K562 (cell line): ENCODE data around the gene UCHL5. TPM values are rescaled to one million over a fixed set of nuclear protein-coding genes. Genes with fewer than 3 reads are reported as not detected.

Experiments
- CHD4 ChIP-seq: fragments of 200-600 bp; sonication (generic); IDR thresholded peaks from 3 replicates; pipeline ENCODE4 v1.6.1; 2012; ENCODE audit warnings: low read depth, mild to moderate bottlenecking, mixed read lengths, low read length, inconsistent platforms; ENCODE audit not compliant: insufficient read depth, insufficient replicate concordance, poor library complexity, severe bottlenecking
- KLF1 ChIP-seq: fragments of 450-650 bp; IDR thresholded peaks from 2 replicates; pipeline ENCODE4 v1.6.1; 2016; ENCODE audit warnings: missing genetic modification characterization, missing compliant biosample characterization
- POLR2A ChIP-seq: fragments of 450-650 bp; conservative IDR thresholded peaks from 2 replicates; pipeline ENCODE4 v1.6.1; 2016
- POLR2H ChIP-seq: IDR thresholded peaks from 2 replicates; pipeline ENCODE4 v1.6.1; 2016; ENCODE audit warnings: missing genetic modification characterization, low read depth, mild to moderate bottlenecking, control low read depth, missing compliant biosample characterization, moderate library complexity
- RFX5 ChIP-seq: IDR thresholded peaks from 2 replicates; pipeline ENCODE4 v1.6.1; 2011; ENCODE audit warnings: low read depth, mild to moderate bottlenecking, improper control_type of control experiment, low read length
- SOX6 ChIP-seq: fragments of 450-650 bp; IDR thresholded peaks from 2 replicates; pipeline ENCODE4 v1.6.1; 2014; ENCODE audit warnings: mild to moderate bottlenecking
- TAF9B ChIP-seq: fragments of 450-650 bp; IDR thresholded peaks from 2 replicates; pipeline ENCODE4 v1.6.1; 2018; ENCODE audit warnings: mild to moderate bottlenecking; ENCODE audit not compliant: partially characterized antibody
- TBL1XR1 ChIP-seq, 2 experiments: IDR thresholded peaks; 2 replicates each; pipeline ENCODE4 v1.6.1; 2012; ENCODE audit warnings: improper control_type of control experiment in 2 of 2, low read length in 2 of 2, mild to moderate bottlenecking in 1 of 2
- ZNF561 ChIP-seq: fragments of 450-650 bp; formaldehyde crosslinking; conservative IDR thresholded peaks from 2 replicates; pipeline ENCODE4 v1.4.0; 2020; ENCODE audit warnings: mild to moderate bottlenecking, moderate library complexity
- ZNF668 ChIP-seq: fragments of 250-450 bp; sonication (Bioruptor Pico); IDR thresholded peaks from 2 replicates; pipeline ENCODE4 v1.8.0; 2022; ENCODE audit warnings: mild to moderate bottlenecking, inconsistent platforms
- polyA plus RNA-seq, 8 experiments: library from polyadenylated mRNA; depleted of rRNA in 4 of 8; stranded (reverse) in 5 of 8; unstranded in 3 of 8; fragments of >200 nt; fragmentation: Nextera tagmentation in 2 of 8; fragmentation: Illumina TruSeq in 1 of 8; extraction: Ambion mirVana in 2 of 8; extraction: Trizol in 1 of 8; gene quantifications; 2 replicates each; pipeline versions ENCODE4 v1.2.1 to v1.2.3, GENCODE V29; 2011 to 2014; ENCODE audit warnings: inconsistent platforms in 1 of 8, missing spikeins in 1 of 8
- total RNA-seq, 7 experiments: library from RNA; depleted of rRNA in 6 of 7; stranded (reverse); fragments of >200 nt in 6 of 7; fragmentation: Illumina TruSeq in 2 of 7; extraction: Trizol in 2 of 7; gene quantifications; 2 replicates each; pipeline versions ENCODE4 v1.2.1 to v1.2.3, GENCODE V29; 2011 to 2021; ENCODE audit warnings: low replicate concordance in 1 of 7
- TF ChIP-seq, protein P1 (sequence below), 2 experiments: IDR thresholded peaks in 1 of 2; conservative IDR thresholded peaks in 1 of 2; 2 replicates each; pipeline ENCODE4 v1.6.1; 2016; ENCODE audit warnings: low read depth in 2 of 2, mild to moderate bottlenecking in 1 of 2, missing compliant biosample characterization in 1 of 2, missing genetic modification characterization in 1 of 2, moderate library complexity in 1 of 2
- TF ChIP-seq, protein P2 (sequence below): sonication (generic); formaldehyde crosslinking; IDR thresholded peaks from 2 replicates; pipeline ENCODE4 v1.8.0; 2022; ENCODE audit warnings: mild to moderate bottlenecking, missing genetic modification reagents
- TF ChIP-seq, protein P3 (sequence below): sonication (generic); formaldehyde crosslinking; IDR thresholded peaks from 2 replicates; pipeline ENCODE4 v1.5.0; 2020; ENCODE audit warnings: missing genetic modification reagents
- TF ChIP-seq, protein P4 (sequence below): fragments of 450-650 bp; IDR thresholded peaks from 2 replicates; pipeline ENCODE4 v1.6.1; 2018; ENCODE audit not compliant: partially characterized antibody
- TF ChIP-seq, protein P5 (sequence below): fragments of 250-450 bp; sonication (Bioruptor Pico); IDR thresholded peaks from 2 replicates; pipeline ENCODE4 v1.5.0; 2021

UCHL5 gene
- total and polyA plus RNA-seq, 9 of the 15 experiments (the other 6 are each of a cell fraction or from before 2014, with no cell fraction given) = 61.0 to 206 (median 122) TPM

DNA sequence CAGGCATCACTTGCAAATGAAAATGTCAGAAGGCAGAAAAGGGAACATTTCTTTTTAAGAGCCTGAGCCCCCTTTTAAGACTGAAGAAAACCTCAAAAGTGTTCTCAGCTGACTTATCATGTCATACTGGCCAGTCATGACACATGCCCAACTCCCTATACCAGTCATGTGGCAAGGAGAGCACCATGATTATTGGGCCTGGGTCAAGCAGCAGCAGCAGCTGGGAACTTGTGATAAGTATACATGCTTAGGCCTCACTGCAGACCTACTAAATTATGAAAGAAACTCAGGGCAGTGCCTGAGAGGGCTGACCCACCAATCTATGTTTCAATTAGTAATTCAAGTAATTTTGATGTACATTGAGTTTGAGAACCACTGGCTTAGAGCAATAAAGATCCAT lies 8.9 kb upstream of the UCHL5 start (continued):
- TF ChIP-seq, protein P1, sequence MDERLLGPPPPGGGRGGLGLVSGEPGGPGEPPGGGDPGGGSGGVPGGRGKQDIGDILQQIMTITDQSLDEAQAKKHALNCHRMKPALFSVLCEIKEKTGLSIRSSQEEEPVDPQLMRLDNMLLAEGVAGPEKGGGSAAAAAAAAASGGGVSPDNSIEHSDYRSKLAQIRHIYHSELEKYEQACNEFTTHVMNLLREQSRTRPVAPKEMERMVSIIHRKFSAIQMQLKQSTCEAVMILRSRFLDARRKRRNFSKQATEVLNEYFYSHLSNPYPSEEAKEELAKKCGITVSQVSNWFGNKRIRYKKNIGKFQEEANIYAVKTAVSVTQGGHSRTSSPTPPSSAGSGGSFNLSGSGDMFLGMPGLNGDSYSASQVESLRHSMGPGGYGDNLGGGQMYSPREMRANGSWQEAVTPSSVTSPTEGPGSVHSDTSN (CRISPR knock-in tag; IDR thresholded peaks at IDR 0.05; ENCODE audit: low read depth) = no peak
- TF ChIP-seq, protein P1 (tag; conservative IDR thresholded peaks at IDR 0.05; ENCODE audit: low read depth) = no peak
- TF ChIP-seq ZNF668 (CRISPR knock-in tag) (no peak), TAF9B (no peak), KLF1 (no peak), ZNF561 (no peak), CHD4 (no peak), SOX6 (no peak), RFX5 (no peak), POLR2H (tag) (no peak), TBL1XR1 (IDR thresholded peaks at IDR 0.05; ENCODE audit: low read length in 2 of 2) (no peak), POLR2A (no peak)
- TF ChIP-seq, protein P2, sequence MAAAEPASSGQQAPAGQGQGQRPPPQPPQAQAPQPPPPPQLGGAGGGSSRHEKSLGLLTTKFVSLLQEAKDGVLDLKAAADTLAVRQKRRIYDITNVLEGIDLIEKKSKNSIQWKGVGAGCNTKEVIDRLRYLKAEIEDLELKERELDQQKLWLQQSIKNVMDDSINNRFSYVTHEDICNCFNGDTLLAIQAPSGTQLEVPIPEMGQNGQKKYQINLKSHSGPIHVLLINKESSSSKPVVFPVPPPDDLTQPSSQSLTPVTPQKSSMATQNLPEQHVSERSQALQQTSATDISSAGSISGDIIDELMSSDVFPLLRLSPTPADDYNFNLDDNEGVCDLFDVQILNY = no peak
- TF ChIP-seq, protein P3, sequence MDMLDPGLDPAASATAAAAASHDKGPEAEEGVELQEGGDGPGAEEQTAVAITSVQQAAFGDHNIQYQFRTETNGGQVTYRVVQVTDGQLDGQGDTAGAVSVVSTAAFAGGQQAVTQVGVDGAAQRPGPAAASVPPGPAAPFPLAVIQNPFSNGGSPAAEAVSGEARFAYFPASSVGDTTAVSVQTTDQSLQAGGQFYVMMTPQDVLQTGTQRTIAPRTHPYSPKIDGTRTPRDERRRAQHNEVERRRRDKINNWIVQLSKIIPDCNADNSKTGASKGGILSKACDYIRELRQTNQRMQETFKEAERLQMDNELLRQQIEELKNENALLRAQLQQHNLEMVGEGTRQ = no peak
- TF ChIP-seq, protein P4, sequence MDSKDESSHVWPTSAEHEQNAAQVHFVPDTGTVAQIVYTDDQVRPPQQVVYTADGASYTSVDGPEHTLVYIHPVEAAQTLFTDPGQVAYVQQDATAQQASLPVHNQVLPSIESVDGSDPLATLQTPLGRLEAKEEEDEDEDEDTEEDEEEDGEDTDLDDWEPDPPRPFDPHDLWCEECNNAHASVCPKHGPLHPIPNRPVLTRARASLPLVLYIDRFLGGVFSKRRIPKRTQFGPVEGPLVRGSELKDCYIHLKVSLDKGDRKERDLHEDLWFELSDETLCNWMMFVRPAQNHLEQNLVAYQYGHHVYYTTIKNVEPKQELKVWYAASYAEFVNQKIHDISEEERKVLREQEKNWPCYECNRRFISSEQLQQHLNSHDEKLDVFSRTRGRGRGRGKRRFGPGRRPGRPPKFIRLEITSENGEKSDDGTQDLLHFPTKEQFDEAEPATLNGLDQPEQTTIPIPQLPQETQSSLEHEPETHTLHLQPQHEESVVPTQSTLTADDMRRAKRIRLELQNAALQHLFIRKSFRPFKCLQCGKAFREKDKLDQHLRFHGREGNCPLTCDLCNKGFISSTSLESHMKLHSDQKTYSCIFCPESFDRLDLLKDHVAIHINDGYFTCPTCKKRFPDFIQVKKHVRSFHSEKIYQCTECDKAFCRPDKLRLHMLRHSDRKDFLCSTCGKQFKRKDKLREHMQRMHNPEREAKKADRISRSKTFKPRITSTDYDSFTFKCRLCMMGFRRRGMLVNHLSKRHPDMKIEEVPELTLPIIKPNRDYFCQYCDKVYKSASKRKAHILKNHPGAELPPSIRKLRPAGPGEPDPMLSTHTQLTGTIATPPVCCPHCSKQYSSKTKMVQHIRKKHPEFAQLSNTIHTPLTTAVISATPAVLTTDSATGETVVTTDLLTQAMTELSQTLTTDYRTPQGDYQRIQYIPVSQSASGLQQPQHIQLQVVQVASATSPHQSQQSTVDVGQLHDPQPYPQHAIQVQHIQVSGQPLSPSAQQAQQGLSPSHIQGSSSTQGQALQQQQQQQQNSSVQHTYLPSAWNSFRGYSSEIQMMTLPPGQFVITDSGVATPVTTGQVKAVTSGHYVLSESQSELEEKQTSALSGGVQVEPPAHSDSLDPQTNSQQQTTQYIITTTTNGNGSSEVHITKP = no peak
- TF ChIP-seq, protein P5, sequence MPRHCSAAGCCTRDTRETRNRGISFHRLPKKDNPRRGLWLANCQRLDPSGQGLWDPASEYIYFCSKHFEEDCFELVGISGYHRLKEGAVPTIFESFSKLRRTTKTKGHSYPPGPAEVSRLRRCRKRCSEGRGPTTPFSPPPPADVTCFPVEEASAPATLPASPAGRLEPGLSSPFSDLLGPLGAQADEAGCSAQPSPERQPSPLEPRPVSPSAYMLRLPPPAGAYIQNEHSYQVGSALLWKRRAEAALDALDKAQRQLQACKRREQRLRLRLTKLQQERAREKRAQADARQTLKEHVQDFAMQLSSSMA (CRISPR knock-in tag) = no peak
